Stomach (tissue), 4 donors: ENCODE measurements around the gene PLP2.

Experiments
- POLR2A ChIP-seq, 4 donors: fragments of 450-650 bp; IDR thresholded peaks; one replicate each; pipeline ENCODE4 v1.6.1; 2016; ENCODE audit warnings: antibody characterized with exemption in 4 of 4, control low read depth in 2 of 4, mild to moderate bottlenecking in 1 of 4, moderate library complexity in 1 of 4
- POLR2AphosphoS5 ChIP-seq, 3 donors: sonication (generic); formaldehyde crosslinking; IDR thresholded peaks; one replicate each; pipeline ENCODE4 v1.6.1; 2016; ENCODE audit warnings: antibody characterized with exemption in 3 of 3

DNA sequence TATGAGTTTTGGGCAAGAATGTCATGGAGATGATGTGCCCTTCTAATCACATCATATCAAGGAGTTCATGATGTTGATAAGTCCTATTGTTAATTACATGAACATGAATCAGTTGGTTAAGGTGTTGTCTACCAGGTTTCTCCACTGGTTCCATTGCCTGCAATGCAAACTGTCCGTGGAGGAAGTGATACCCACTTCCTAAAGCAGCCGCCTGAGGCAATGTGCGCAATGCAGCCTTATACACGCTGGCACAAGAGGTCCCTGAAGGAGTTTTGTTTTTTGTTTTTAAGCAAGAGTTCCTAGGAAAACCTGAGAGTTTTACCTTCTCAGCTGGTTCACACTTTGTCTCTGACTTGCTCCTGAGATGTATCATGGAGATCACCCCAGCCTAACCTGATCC lies 42.3 kb upstream of the PLP2 start:
- TF ChIP-seq POLR2AphosphoS5 (IDR thresholded peaks at IDR 0.05) (no peak), POLR2A (IDR thresholded peaks at IDR 0.05) (no peak)
